WI38 (cell line): ENCODE data around the gene HERC4.

Experiments
- H3K4me3 ChIP-seq: 2 replicates; pipeline ENCODE4 v1.5.1; 2011; ENCODE audit warnings: low read depth, mild to moderate bottlenecking, control low read depth, low read length
- CTCF ChIP-seq: IDR thresholded peaks from 2 replicates; pipeline ENCODE4 v1.5.1; 2012; ENCODE audit warnings: low read depth, mild to moderate bottlenecking, control low read depth, low read length

HERC4 gene

GRCh38 chr10:68111584-68111983 lies 36.5 kb upstream of the HERC4 start:
- H3K4me3 ChIP-seq, result no peak overlapping the region
- no peak for TF ChIP-seq CTCF

- no peak for TF ChIP-seq CTCF
- peak overlapping the region; percentile 29 for H3K4me3 ChIP-seq
These were observed 34.9 kb upstream of the HERC4 start for GRCh38 chr10:68110027-68110426.

GRCh38 chr10:68109331-68109730 lies 34.2 kb upstream of the HERC4 start, which contains the start of gene MYPN:
TSS of gene MYPN (plus strand) at chr10:68109488. CDS start at chr10:68121439, 11,951 bp downstream.
- peak within 1 kb of the TSS; percentile 29 for H3K4me3 ChIP-seq
- TF ChIP-seq CTCF, result no peak

- H3K4me3 ChIP-seq, result no peak overlapping the region
- no peak for TF ChIP-seq CTCF
These were observed 33.6 kb upstream of the HERC4 start for GRCh38 chr10:68108653-68109052.

- no peak for TF ChIP-seq CTCF
- no peak overlapping the region for H3K4me3 ChIP-seq
These were observed 33.0 kb upstream of the HERC4 start for GRCh38 chr10:68108051-68108450.

GRCh38 chr10:68107651-68108050 lies 32.6 kb upstream of the HERC4 start:
- H3K4me3 ChIP-seq, result no peak overlapping the region
- no peak for TF ChIP-seq CTCF

- H3K4me3 ChIP-seq, result no peak overlapping the region
- no peak for TF ChIP-seq CTCF
These were observed 31.6 kb upstream of the HERC4 start for GRCh38 chr10:68106656-68107055.
